ENCODE data around the gene ARHGAP30. TPM values are rescaled to one million over a fixed set of nuclear protein-coding genes. Genes with fewer than 3 reads are reported as not detected.

ARHGAP30 gene
- total RNA-seq, 2 donors from 2014 or later, result 3.2 to 5.3 TPM

- H3K4me1 ChIP-seq (replicated peaks), result peaks cover 6% of the 10 kb centered on the region
- TF ChIP-seq, protein P1, sequence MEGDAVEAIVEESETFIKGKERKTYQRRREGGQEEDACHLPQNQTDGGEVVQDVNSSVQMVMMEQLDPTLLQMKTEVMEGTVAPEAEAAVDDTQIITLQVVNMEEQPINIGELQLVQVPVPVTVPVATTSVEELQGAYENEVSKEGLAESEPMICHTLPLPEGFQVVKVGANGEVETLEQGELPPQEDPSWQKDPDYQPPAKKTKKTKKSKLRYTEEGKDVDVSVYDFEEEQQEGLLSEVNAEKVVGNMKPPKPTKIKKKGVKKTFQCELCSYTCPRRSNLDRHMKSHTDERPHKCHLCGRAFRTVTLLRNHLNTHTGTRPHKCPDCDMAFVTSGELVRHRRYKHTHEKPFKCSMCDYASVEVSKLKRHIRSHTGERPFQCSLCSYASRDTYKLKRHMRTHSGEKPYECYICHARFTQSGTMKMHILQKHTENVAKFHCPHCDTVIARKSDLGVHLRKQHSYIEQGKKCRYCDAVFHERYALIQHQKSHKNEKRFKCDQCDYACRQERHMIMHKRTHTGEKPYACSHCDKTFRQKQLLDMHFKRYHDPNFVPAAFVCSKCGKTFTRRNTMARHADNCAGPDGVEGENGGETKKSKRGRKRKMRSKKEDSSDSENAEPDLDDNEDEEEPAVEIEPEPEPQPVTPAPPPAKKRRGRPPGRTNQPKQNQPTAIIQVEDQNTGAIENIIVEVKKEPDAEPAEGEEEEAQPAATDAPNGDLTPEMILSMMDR (IDR thresholded peaks at IDR 0.05), result no peak
- TF ChIP-seq POLR2AphosphoS5 (IDR thresholded peaks at IDR 0.05) (no peak), POLR2A (IDR thresholded peaks at IDR 0.05) (no peak)
- H3K36me3 ChIP-seq, result no peaks in the 10 kb centered on the region
- DNase-seq (ENCODE audit: low spot score), result no peak
- H3K4me3 ChIP-seq, result no peak overlapping the region
- intact Hi-C loops (cut with DNase I), result no loop called here
- WGBS, result 73% methylated on average over 41 of the region's 41 CpGs
- H3K27ac ChIP-seq, result no peak overlapping the region
- H3K27me3 ChIP-seq (replicated peaks; ENCODE audit: insufficient read depth), result no peaks in the 10 kb centered on the region
- no peaks in the 10 kb centered on the region for H3K9me3 ChIP-seq
Measured at GRCh38 chr1:161079436-161080110, 9.9 kb upstream of the ARHGAP30 start.

DNA sequence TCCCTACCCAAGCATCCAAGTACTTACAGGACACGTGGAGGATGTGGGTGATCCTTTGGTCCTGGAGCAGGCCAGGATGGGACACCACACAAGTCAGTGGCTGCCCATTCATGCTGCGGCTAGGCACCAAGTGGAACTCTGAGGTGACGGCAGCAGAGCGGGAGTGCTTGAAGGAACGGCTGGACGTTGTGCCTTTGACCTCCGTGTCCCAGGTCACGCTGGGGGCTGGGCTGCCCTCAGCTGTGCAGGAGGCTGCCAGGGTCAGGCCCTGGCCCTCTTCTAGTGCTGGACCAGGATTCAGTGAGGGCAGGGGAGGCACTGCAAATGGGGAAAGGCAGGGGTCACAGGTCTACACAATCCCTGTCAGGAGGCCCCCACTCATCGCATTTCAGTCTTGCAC lies 7.7 kb upstream of the ARHGAP30 start:
- no peak overlapping the region for H3K27ac ChIP-seq
- no peak overlapping the region for H3K4me3 ChIP-seq
- H3K36me3 ChIP-seq, result no peaks in the 10 kb centered on the region
- H3K4me1 ChIP-seq (replicated peaks), result no peaks in the 10 kb centered on the region
- DNase-seq (ENCODE audit: low spot score), result no peak
- H3K27me3 ChIP-seq (replicated peaks; ENCODE audit: insufficient read depth), result no peaks in the 10 kb centered on the region
- no peaks in the 10 kb centered on the region for H3K9me3 ChIP-seq
- intact Hi-C loops (cut with DNase I), result no loop called here
- TF ChIP-seq, protein P1 (IDR thresholded peaks at IDR 0.05), result no peak
- TF ChIP-seq POLR2A (IDR thresholded peaks at IDR 0.05) (no peak), POLR2AphosphoS5 (IDR thresholded peaks at IDR 0.05) (no peak)
- WGBS, result 85% methylated on average over 9 of the region's 9 CpGs

DNA sequence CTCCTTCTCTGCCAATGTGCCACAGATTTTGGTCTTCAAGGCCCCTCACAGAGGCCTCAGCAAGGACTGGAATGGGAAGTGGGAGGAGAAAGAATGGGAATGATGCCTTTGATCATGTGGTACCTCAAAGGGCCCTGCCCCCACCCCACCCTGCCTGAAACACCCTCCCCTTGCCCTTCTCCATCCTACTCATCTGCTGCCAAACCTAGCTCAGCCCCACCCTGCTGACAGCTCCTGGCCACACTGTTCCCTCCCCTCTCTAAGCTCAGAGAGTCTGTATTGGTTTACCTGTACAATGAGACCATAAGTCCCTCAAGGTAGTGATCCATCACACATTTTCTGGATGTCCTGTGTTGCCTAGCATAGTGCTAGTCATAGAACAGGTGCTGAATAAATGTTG lies 6.7 kb upstream of the ARHGAP30 start:
- Histone ChIP-seq H3K4me3 (no peak overlapping the region), H3K27ac (no peak overlapping the region), H3K36me3 (no peaks in the 10 kb centered on the region), H3K4me1 (replicated peaks) (no peaks in the 10 kb centered on the region), H3K27me3 (replicated peaks; ENCODE audit: insufficient read depth) (no peaks in the 10 kb centered on the region), H3K9me3 (no peaks in the 10 kb centered on the region)
- TF ChIP-seq, protein P1 (IDR thresholded peaks at IDR 0.05), result no peak
- TF ChIP-seq POLR2AphosphoS5 (IDR thresholded peaks at IDR 0.05) (no peak), POLR2A (IDR thresholded peaks at IDR 0.05) (no peak)
- no peak for DNase-seq (ENCODE audit: low spot score)
- intact Hi-C loops (cut with DNase I), result no loop called here

DNA sequence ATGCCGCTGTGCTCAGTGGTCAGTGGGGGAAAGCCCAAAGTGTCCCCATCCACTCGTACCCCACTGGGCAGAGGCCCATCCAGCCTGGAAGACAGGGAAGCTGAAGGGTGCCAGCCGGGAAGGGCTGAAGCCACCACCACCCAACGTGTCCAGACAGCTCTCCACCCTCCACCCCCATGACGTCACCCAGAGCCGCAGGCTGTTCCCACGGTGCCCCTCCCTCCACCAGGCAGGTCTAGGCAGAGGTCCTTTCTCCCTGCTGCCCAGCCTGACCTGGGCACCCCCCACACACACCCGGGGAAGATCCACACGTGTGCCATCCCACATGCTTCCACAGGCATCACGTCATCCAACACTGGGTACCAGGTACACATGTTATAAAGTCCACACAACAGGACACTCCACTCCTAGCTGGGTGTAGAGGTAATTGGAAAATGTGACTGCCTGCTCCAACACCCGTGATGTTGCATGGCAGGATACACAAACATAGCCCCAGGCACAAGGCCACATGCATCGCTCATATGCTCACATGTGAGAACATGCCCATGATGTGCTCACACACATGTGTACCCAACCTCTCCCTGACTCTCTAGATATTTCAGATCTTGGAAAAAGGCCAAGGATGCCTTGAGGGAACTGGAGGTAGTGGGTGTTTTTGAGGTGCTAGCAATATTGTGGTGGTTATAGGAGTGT lies 5.1 kb upstream of the ARHGAP30 start:
- WGBS, result 46% methylated on average over 12 of the region's 12 CpGs
- DNase-seq (ENCODE audit: low spot score), result peak; percentile 66
- Histone ChIP-seq H3K4me3 (no peak overlapping the region), H3K4me1 (replicated peaks) (no peaks in the 10 kb centered on the region), H3K27ac (no peak overlapping the region), H3K27me3 (replicated peaks; ENCODE audit: insufficient read depth) (no peaks in the 10 kb centered on the region), H3K9me3 (no peaks in the 10 kb centered on the region), H3K36me3 (no peaks in the 10 kb centered on the region)
- TF ChIP-seq POLR2AphosphoS5 (IDR thresholded peaks at IDR 0.05) (peak; percentile 20), POLR2A (IDR thresholded peaks at IDR 0.05) (no peak)
- intact Hi-C loops (cut with DNase I), result no loop called here

DNA sequence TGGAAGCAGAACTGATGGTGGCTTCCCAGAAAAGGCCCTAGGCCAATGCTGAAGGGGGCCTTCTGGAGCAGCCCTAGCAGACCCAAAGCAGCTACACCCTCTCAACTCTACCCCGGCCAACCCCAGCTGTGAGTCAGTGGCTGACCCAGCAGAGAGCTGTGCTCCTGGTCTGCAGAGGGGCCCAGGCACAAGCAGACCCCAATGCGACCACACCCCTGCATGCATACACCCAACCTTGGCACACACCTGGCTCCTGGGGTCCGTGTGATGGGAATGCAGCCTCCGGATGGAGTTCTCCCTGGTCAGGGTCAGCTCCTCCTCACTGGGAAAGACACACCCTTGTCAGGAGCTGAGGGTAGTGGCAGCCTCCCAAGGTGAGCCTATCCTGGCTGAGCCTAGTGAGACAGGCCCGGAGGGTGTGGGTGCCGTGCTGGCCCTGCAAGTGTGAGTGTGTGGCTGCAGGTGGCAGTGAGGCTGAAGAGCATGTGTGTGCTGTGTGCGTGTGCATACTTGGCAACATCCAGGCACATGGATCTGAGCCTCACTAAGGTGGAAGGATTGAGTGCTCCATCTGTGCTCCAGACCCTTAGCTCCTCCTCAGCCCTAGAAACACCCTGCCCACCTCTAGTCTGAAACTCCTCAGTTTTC lies 3.9 kb upstream of the ARHGAP30 start:
- WGBS, result 83% methylated on average over 5 of the region's 7 CpGs

More for the DNA sequence above, 3.9 kb upstream of the ARHGAP30 start:
- Histone ChIP-seq H3K9me3 (no peaks in the 10 kb centered on the region), H3K27me3 (replicated peaks; ENCODE audit: insufficient read depth) (no peaks in the 10 kb centered on the region), H3K27ac (no peak overlapping the region), H3K4me3 (no peak overlapping the region), H3K36me3 (no peaks in the 10 kb centered on the region), H3K4me1 (replicated peaks) (no peaks in the 10 kb centered on the region)
- DNase-seq (ENCODE audit: low spot score), result peak; percentile 22
- intact Hi-C loops (cut with DNase I), result no loop called here
- TF ChIP-seq, protein P1 (IDR thresholded peaks at IDR 0.05), result peak in 1 of 4 experiments; percentile 14
- no peak for TF ChIP-seq POLR2AphosphoS5 (IDR thresholded peaks at IDR 0.05)

Data from prostate gland (tissue), 2 donors.